ENCODE data around the gene GPATCH3. TPM values are rescaled to one million over a fixed set of nuclear protein-coding genes. Genes with fewer than 3 reads are reported as not detected.
"Not testable (repeated sequence)": the region's sequence is repeated elsewhere in the genome, so short reads cannot be mapped to it uniquely, and the experiment has no call there.

GPATCH3 gene
- polyA plus RNA-seq, 1 of the 3 experiments (the other 2 are of a cell fraction), result 11.1 TPM

GRCh38 chr1:26882696-26883463 lies 17.4 kb downstream of the GPATCH3 start:
- Histone ChIP-seq H4K20me1 (ENCODE audit: insufficient read depth) (no peaks in the 10 kb centered on the region; the same call in 1 of the 2 replicates), H3K9me2 (no peaks in the 10 kb centered on the region), H3K9me3 (no peaks in the 10 kb centered on the region), H3K27ac (ENCODE audit: low read depth in 2 of 2, low read length in 1 of 2) (no peak overlapping the region), H3K9ac (no peak overlapping the region), H3F3A (replicated peaks; ENCODE audit: insufficient read depth) (peaks cover 24% of the 10 kb centered on the region), H3K27me3 (ENCODE audit: insufficient read depth) (no peaks in the 10 kb centered on the region), H3K4me2 (no peak overlapping the region), H3K79me2 (ENCODE audit: insufficient read depth) (peaks cover 15% of the 10 kb centered on the region), H3K4me3 (ENCODE audit: low read depth in 2 of 2, low read length in 1 of 2) (no peak overlapping the region), H3K36me3 (replicated peaks in 1 of 2; ENCODE audit: control insufficient read depth in 1 of 2, insufficient read depth in 2 of 2, low read length in 1 of 2) (peaks cover 54 to 60% of the 10 kb centered on the region in 2 experiments), H3K4me1 (ENCODE audit: control insufficient read depth in 1 of 2, insufficient read depth in 2 of 2, low read depth in 1 of 2, low read length in 1 of 2) (no peaks in the 10 kb centered on the region), H2AFZ (ENCODE audit: low read depth) (no peak overlapping the region)
- CTCF ChIA-PET, result interaction anchor here (1.3 to 1.5 kb wide), 2 partner anchors 94 to 281 kb away, joined by 4 to 6 read pairs; no protein-coding TSS in a partner anchor
- POLR2A ChIA-PET, result no interaction called here
- WGBS (ENCODE audit: low lambda C conversion rate), result 72% methylated on average over 5 of the region's 5 CpGs
- no peak for DNase-seq
- TF ChIP-seq EZH2phosphoT487 (IDR thresholded peaks at IDR 0.05; ENCODE audit: borderline replicate concordance, low read depth) (no peak), USF1 (IDR thresholded peaks at IDR 0.05; ENCODE audit: borderline replicate concordance, low read depth) (no peak), REST (IDR thresholded peaks at IDR 0.05; ENCODE audit: low read depth, low read length) (no peak), RFX5 (IDR thresholded peaks at IDR 0.05; ENCODE audit: low read length) (no peak), PBX3 (IDR thresholded peaks at IDR 0.05) (no peak), MAX (IDR thresholded peaks at IDR 0.05; ENCODE audit: low read depth) (no peak), NRF1 (IDR thresholded peaks at IDR 0.05; ENCODE audit: low read depth, low read length) (no peak), FOSL2 (IDR thresholded peaks at IDR 0.05; ENCODE audit: borderline replicate concordance, low read depth) (no peak), NFIC (IDR thresholded peaks at IDR 0.05; ENCODE audit: borderline replicate concordance) (no peak)

GRCh38 chr1:26881611-26882010 lies 18.7 kb downstream of the GPATCH3 start:
- H3K27ac ChIP-seq (ENCODE audit: low read depth in 2 of 2, low read length in 1 of 2); POLR2A ChIA-PET; H3K4me2 ChIP-seq; H4K20me1 ChIP-seq (ENCODE audit: insufficient read depth); H3K9me3 ChIP-seq; DNase-seq; H3K4me3 ChIP-seq (ENCODE audit: low read depth in 2 of 2, low read length in 1 of 2); H3K9me2 ChIP-seq; H3K27me3 ChIP-seq (ENCODE audit: insufficient read depth); H2AFZ ChIP-seq (ENCODE audit: low read depth); H3K9ac ChIP-seq; H3K4me1 ChIP-seq (ENCODE audit: control insufficient read depth in 1 of 2, insufficient read depth in 2 of 2, low read depth in 1 of 2, low read length in 1 of 2): not testable (repeated sequence)
- peaks cover 14% of the 10 kb centered on the region for H3K79me2 ChIP-seq (ENCODE audit: insufficient read depth)
- peaks cover 18% of the 10 kb centered on the region for H3F3A ChIP-seq (replicated peaks; ENCODE audit: insufficient read depth)
- WGBS (ENCODE audit: low lambda C conversion rate), result 84% methylated on average over 6 of the region's 6 CpGs
- H3K36me3 ChIP-seq (replicated peaks in 1 of 2; ENCODE audit: control insufficient read depth in 1 of 2, insufficient read depth in 2 of 2, low read length in 1 of 2), result peaks cover 53 to 61% of the 10 kb centered on the region in 2 experiments
- CTCF ChIA-PET, result interaction anchor here (0.8 to 1.5 kb wide), 3 partner anchors 17 to 93 kb away, joined by 3 to 4 read pairs (median 3); no protein-coding TSS in a partner anchor

Measured in SK-N-SH (cell line).